Stimulated activated CD4-positive, alpha-beta T cell treated with anti-CD3 and anti-CD28 coated beads, Interleukin-2, amount 100 ng/mL, for 24 hours (primary cell): Measurements from ENCODE around the gene AKNAD1.
"Not testable (repeated sequence)": the region's sequence is repeated elsewhere in the genome, so short reads cannot be mapped to it uniquely, and the experiment has no call there.

ENCODE experiments used
- DNase-seq, 2 donors: peaks; one replicate each; pipeline ENCODE4 v3.0.0-alpha.2; 2020

AKNAD1 gene

DNA sequence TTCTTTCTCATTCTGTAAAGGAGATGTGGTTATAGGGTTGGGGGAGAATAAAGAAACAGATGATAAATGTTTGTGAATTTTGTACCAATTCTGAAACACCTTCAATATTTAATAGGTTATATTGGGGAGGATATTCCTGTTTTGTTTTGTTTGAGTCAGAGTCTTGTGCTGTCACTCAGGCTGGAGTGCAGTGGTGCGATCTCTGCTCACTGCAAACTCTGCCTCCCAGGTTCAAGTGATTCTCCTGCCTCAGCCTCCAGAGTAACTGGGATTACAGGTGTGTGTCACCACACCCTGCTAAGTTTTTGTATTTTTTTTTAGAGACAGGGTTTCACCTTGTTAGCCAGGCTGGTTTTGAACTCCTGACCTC, 75.3 kb downstream of the AKNAD1 start:
- not testable (repeated sequence) for DNase-seq

DNA sequence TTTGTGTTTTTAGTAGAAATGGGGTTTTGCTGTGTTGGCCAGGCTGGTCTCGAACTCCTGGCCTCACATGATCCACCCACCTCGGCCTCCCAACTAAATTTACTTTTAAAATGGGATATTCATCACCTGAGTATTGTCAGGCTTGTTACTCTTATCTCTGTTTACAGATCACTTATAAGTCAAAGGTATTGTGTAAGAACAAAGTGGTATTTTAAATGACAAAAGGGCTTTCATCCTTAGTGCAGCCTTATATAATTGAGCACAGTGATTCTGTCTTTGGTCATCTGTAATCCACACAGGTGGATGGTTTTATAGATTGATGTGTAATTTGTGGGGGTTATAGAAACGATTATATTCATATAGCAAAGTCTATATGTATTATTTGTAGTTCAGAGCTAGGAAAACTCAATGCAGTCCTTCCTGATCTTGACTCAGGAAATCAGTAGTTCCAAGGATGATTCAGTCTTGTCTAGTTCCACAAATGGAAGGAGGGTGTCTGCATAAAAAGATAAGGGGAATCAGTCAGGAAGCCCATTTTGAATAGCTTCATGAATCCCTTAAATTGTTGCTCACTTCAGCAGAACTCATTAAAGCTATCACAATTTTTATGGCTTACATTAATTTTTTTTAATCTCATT, 75.8 kb downstream of the AKNAD1 start:
- no peak for DNase-seq

DNA sequence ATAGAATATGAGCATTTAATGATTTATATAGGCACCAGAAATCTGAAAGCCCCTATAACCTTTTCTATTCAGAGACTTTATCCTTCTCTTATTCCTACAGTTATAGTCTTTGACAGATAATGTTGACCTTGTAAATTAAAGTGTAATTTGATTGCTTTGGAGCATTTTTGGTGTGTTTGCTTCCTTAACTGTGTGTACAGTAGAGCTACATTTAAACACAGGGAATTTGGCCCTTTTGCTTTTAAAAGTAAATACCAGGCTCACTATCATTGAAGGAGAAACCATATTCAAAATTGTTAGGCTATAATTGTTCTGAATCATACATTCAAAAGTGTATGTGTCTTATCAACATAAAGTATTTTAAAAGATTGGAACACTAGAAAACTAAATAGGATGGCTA, 77.4 kb downstream of the AKNAD1 start:
- no peak for DNase-seq

DNA sequence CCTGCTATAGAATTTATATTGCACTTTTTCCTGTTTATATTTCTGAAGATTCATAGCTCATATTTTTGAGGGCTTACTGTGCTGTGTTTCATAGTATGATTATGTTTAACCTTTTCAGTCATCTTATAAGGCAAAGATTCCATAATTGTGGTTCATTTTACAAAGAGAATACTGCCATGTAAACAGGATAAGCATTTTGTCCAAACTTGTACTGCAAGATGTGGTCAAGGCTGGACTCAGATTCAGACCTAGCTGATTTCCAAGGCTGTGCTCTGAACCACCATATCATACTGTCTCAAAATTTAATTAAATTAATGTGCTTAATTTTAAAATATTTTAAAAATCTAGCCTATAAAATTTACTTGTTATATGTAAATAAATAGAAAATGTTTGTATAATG, 79.1 kb downstream of the AKNAD1 start:
- DNase-seq: no peak

DNA sequence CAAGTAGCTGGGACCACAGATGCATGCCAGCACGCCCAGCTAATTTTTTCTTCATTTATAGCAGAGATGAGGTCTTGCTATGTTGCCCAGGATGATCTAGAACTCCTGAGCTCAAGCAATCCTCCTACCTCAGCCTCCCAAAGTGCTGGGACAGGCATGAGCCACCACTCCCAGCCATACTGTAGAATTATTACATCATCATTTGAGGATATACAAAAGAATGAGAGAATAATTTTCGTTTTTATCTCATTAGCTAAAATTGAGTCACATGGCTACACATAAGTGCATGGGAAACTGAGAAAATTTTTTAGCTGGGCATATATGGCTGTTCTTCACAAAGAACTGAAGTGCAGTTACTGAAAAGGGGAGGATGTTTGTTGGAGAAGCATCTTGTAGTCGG, 89.2 kb downstream of the AKNAD1 start:
- no peak for DNase-seq

DNA sequence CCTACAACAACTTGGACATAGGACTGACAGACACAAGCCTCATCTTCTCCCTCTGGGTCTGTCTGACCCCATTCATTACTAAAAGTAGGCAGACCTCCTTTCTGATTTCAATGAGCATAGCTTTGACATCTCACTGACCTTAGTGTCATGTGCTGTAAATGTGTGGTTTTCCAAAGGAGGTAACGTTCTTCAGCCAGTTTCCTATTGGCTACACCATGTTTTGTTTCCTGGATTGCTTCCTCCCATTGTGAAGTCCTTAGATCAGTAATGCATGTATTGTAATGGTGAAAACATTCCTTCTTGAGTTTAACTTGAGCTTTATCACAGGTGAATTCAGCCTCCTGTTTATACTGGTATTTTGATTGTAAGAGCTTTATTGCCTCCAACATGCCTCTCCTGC, 89.8 kb downstream of the AKNAD1 start:
- no peak for DNase-seq
